MM.1S (cell line): ENCODE data around the gene ADAMTS2.

Source experiments
- DNase-seq: peaks from one replicate; pipeline ENCODE4 v3.0.0-alpha.2; 2015
- H2AFZ ChIP-seq: fragments of 300-600 bp; sonication (generic); 2 replicates; pipeline ENCODE4 v1.6.0; 2016; ENCODE audit warnings: antibody characterized with exemption, low read length
- H3F3A ChIP-seq: fragments of 300-600 bp; sonication (generic); 2 replicates; pipeline ENCODE4 v1.6.1; 2016; ENCODE audit warnings: mild to moderate bottlenecking, antibody characterized with exemption, low read length, moderate library complexity, mixed read lengths; ENCODE audit not compliant: insufficient read depth
- H3K27ac ChIP-seq: fragments of 300-600 bp; sonication (generic); 2 replicates; pipeline ENCODE4 v1.5.1; 2016; ENCODE audit warnings: mild to moderate bottlenecking, low read length
- H3K27me3 ChIP-seq: fragments of 300-600 bp; sonication (generic); replicated peaks from 2 replicates; pipeline ENCODE4 v1.6.0; 2016; ENCODE audit warnings: low read length; ENCODE audit not compliant: insufficient read depth
- H3K36me3 ChIP-seq: fragments of 300-600 bp; sonication (generic); replicated peaks from 2 replicates; pipeline ENCODE4 v1.6.1; 2016; ENCODE audit warnings: mild to moderate bottlenecking, low read length, mixed read lengths; ENCODE audit not compliant: insufficient read depth
- H3K4me1 ChIP-seq: fragments of 300-600 bp; sonication (generic); 2 replicates; pipeline ENCODE4 v1.6.1; 2016; ENCODE audit warnings: low read length, mixed read lengths
- H3K4me2 ChIP-seq: fragments of 300-600 bp; sonication (generic); 2 replicates; pipeline ENCODE4 v1.6.0; 2016; ENCODE audit warnings: low read depth, low read length
- H3K4me3 ChIP-seq: fragments of 300-600 bp; sonication (generic); 2 replicates; pipeline ENCODE4 v1.5.1; 2016; ENCODE audit warnings: low read length, mixed read lengths
- H3K79me2 ChIP-seq: fragments of 300-600 bp; sonication (generic); 2 replicates; pipeline ENCODE4 v1.6.1; 2016; ENCODE audit warnings: mixed run types, low read length, mixed read lengths
- H3K9ac ChIP-seq: fragments of 300-600 bp; sonication (generic); 2 replicates; pipeline ENCODE4 v1.6.1; 2016; ENCODE audit warnings: low read length, mixed read lengths
- H3K9me2 ChIP-seq: fragments of 300-600 bp; sonication (generic); replicated peaks from 2 replicates; pipeline ENCODE4 v1.6.1; 2016; ENCODE audit warnings: mild to moderate bottlenecking, low read length, mixed read lengths; ENCODE audit not compliant: insufficient read depth
- H3K9me3 ChIP-seq: fragments of 300-600 bp; sonication (generic); replicated peaks from 2 replicates; pipeline ENCODE4 v1.6.1; 2016; ENCODE audit warnings: mild to moderate bottlenecking, low read length, mixed read lengths; ENCODE audit not compliant: insufficient read depth
- H4K20me1 ChIP-seq: fragments of 300-600 bp; sonication (generic); 2 replicates; pipeline ENCODE4 v1.6.1; 2016; ENCODE audit warnings: mild to moderate bottlenecking, low read length, moderate library complexity, mixed read lengths; ENCODE audit not compliant: insufficient read depth
- CTCF ChIP-seq: fragments of 300-600 bp; sonication (generic); IDR thresholded peaks from 2 replicates; pipeline ENCODE4 v1.5.1; 2016; ENCODE audit warnings: antibody characterized with exemption, low read length, mixed read lengths
- EZH2 ChIP-seq: fragments of 300-600 bp; sonication (generic); optimal IDR thresholded peaks from 2 replicates; pipeline ENCODE3; 2017; ENCODE audit warnings: low read depth, mild to moderate bottlenecking, antibody characterized with exemption, low read length, mixed read lengths
- EZH2phosphoT487 ChIP-seq: fragments of 300-600 bp; sonication (generic); IDR thresholded peaks from 2 replicates; pipeline ENCODE4 v1.6.1; 2018; ENCODE audit warnings: antibody characterized with exemption, low read length

The ADAMTS2 gene

GRCh38 chr5:179295778-179296149 is 49.5 kb downstream of the ADAMTS2 start:
- TF ChIP-seq EZH2 = no peak
- TF ChIP-seq EZH2phosphoT487 = no peak
- TF ChIP-seq CTCF = no peak
- Histone ChIP-seq H3K9ac (no peak overlapping the region), H3K9me3 (no peaks in the 10 kb centered on the region), H3K4me3 (no peak overlapping the region), H3K9me2 (no peaks in the 10 kb centered on the region), H3K4me2 (no peak overlapping the region), H3K27me3 (peaks cover 24% of the 10 kb centered on the region; the same call in 1 of the 2 replicates), H3K27ac (no peak overlapping the region), H2AFZ (no peak overlapping the region), H3F3A (no peaks in the 10 kb centered on the region), H3K4me1 (no peaks in the 10 kb centered on the region), H4K20me1 (no peaks in the 10 kb centered on the region), H3K36me3 (no peaks in the 10 kb centered on the region), H3K79me2 (no peaks in the 10 kb centered on the region)
- no peak for DNase-seq

- no peak for DNase-seq
- TF ChIP-seq EZH2phosphoT487 (no peak), CTCF (no peak), EZH2 (no peak)
- no peak overlapping the region for H2AFZ ChIP-seq
- no peaks in the 10 kb centered on the region for H3K9me3 ChIP-seq
- H3K27me3 ChIP-seq = peaks cover 24% of the 10 kb centered on the region; the same call in 1 of the 2 replicates
- no peak overlapping the region for H3K4me2 ChIP-seq
- H3K4me3 ChIP-seq = no peak overlapping the region
- no peaks in the 10 kb centered on the region for H4K20me1 ChIP-seq
- H3F3A ChIP-seq = no peaks in the 10 kb centered on the region
- no peak overlapping the region for H3K9ac ChIP-seq
- H3K79me2 ChIP-seq = no peaks in the 10 kb centered on the region
- no peak overlapping the region for H3K27ac ChIP-seq
- no peaks in the 10 kb centered on the region for H3K4me1 ChIP-seq
- H3K9me2 ChIP-seq = no peaks in the 10 kb centered on the region
- no peaks in the 10 kb centered on the region for H3K36me3 ChIP-seq
These were observed 50.1 kb downstream of the ADAMTS2 start for GRCh38 chr5:179294891-179295777.

- no peak for DNase-seq
- no peaks in the 10 kb centered on the region for H3K9me2 ChIP-seq
- TF ChIP-seq EZH2phosphoT487 = no peak
- TF ChIP-seq CTCF = no peak
- TF ChIP-seq EZH2 = no peak
- H3K27ac ChIP-seq = no peak overlapping the region
- no peak overlapping the region for H3K4me3 ChIP-seq
- no peaks in the 10 kb centered on the region for H3F3A ChIP-seq
- no peak overlapping the region for H3K4me2 ChIP-seq
- H3K36me3 ChIP-seq = no peaks in the 10 kb centered on the region
- no peak overlapping the region for H3K9ac ChIP-seq
- peaks cover 32% of the 10 kb centered on the region; the same call in 1 of the 2 replicates for H3K27me3 ChIP-seq
- no peaks in the 10 kb centered on the region for H4K20me1 ChIP-seq
- H3K9me3 ChIP-seq = no peaks in the 10 kb centered on the region
- H3K79me2 ChIP-seq = no peaks in the 10 kb centered on the region
- H3K4me1 ChIP-seq = no peaks in the 10 kb centered on the region
- H2AFZ ChIP-seq = no peak overlapping the region
These were observed 51.0 kb downstream of the ADAMTS2 start for GRCh38 chr5:179294131-179294780.
